ACHN (cell line): ENCODE results near the gene HCN3.
A peak's percentile ranks its signal among the peaks of the same experiment; 100 is the strongest.

Experiments used
- DNase-seq: peaks from one replicate; pipeline ENCODE4 v3.0.0-alpha.2; 2015
- in situ Hi-C: cut with HindIII; loops from 2 replicates; pipeline ENCODE4 v1.10.0; 2017; ENCODE audit warnings: low sequenced_read_pairs, low pct_ligation_motif_present, low pct_unique_long_range_greater_than_20kb

The HCN3 gene

DNA sequence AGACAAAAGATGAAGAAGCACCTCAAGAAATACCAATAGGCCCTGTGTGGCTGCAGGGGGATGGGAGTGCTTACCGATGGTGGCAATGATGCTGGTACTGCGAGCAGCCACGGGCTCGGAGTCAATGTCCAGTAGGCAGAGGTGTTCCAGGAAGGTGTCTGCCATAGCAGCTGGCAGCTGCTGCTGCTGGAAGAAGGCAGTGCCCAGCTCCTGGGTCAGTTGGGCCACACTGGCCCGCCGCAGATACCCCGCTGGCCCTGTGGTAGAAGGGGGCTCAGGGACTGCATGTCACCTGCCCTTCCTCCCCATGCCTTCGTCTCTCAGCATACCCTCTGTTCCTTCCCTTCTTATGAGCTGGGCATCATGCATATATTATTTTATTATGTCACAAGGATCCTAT is 22.8 kb downstream of the HCN3 start:
- no peak for DNase-seq
- in situ Hi-C loops: no loop called here

DNA sequence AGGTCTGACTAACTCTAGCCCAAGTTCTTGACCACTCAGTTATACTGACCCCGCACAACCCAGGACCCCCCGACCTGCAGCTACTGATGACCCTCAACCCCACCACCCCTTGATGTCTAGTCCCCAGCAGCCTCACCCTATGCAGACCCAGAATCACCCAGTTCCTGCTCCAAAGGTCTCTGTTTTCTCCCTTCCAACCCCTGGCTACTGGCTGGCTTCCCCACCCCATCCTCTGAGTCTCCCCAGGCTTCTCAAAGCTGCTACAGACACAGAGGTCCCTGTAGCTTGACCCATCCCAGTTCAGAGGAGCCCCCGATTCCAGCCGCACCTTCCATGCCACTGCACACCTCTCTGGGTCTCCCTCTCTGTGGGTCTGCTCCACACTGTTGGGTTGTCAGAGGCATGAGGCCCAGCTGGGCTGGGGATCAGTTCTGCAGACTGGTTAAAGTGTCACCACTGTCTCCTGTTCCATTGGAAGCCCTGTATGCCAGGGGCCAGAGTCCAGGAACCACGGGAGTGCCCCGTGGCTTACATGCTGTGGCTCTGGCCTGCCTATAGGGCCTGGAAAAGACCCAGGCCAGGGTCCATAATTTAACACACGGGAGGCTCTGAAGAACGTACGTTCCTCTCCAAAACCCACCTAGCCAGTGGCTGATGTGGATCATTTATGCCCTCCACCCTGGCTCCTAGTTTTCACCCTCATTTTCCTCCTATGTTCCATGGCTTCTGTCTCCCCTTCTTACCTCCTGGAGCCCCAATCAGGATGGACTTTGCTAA is 23.5 kb downstream of the HCN3 start:
- DNase-seq: no peak
- in situ Hi-C loops: no loop called here

GRCh38 chr1:155301342-155301841 is 24.1 kb downstream of the HCN3 start, which contains the start of gene PKLR:
TSS of gene PKLR (minus strand) at chr1:155301438. CDS start at chr1:155301395, 43 bp downstream.
- no peak for DNase-seq
- in situ Hi-C loops: no loop called here

DNA sequence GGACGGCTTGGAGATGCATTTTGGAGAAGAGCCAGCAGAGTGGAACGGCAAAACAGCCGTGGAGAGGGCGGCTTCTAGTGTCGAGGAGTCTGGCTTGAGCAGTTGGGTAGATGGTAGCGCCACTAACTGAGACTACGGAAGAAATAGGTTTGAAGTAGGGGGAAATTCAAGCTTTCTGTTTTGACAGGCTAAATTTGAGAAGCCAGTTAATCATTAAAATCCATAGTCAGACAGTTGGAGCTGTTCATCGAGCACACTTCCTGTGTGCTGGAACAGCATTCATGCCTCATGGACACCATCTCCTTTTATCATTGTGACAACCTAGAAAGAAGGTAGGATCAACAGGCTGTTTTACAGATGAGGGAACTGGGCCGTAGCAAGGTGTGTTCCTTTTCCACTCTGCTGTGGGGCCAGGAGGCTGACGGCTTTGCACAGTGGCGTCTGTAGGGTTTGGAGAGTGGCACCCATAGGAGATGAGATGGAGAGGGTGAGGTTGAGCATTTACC is 27.3 kb downstream of the HCN3 start:
- peak; percentile 82 for DNase-seq
- in situ Hi-C loops: no loop called here

- DNase-seq: peak; percentile 54
- in situ Hi-C loops: no loop called here
Observed at GRCh38 chr1:155305881-155306391, 28.7 kb downstream of the HCN3 start.

- peak; percentile 62 for DNase-seq
- in situ Hi-C loops: no loop called here
Observed at GRCh38 chr1:155307247-155307740, 30.0 kb downstream of the HCN3 start.

GRCh38 chr1:155308493-155309422 is 31.5 kb downstream of the HCN3 start, which contains the start of gene FDPS:
TSS of gene FDPS (plus strand) at chr1:155308866. CDS start at chr1:155309790, 924 bp downstream.
- DNase-seq: peak; percentile 99
- in situ Hi-C loops: no loop called here

- DNase-seq: no peak
- in situ Hi-C loops: no loop called here
Observed at GRCh38 chr1:155309423-155310021, 32.3 kb downstream of the HCN3 start.

DNA sequence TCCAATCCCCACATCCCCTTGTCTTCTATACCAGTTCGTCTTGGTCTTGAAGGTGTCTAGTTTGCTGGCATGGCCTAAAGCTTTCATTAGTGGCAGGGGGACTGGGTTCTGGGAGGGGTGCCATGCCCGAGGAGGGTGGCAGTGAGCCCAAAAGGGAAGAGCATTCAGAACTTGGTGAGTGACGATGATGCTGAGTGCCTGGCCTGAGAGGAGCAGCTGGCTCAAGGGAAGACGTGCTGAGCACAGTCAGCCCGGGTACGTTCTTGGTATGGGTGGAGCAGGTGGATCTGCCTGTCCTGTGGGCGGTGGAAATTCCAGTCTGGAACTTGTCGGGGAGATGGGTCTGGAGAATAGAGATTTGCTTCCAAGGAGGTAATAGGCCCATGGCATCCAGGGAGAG is 36.0 kb downstream of the HCN3 start:
- no peak for DNase-seq
- in situ Hi-C loops: no loop called here

DNA sequence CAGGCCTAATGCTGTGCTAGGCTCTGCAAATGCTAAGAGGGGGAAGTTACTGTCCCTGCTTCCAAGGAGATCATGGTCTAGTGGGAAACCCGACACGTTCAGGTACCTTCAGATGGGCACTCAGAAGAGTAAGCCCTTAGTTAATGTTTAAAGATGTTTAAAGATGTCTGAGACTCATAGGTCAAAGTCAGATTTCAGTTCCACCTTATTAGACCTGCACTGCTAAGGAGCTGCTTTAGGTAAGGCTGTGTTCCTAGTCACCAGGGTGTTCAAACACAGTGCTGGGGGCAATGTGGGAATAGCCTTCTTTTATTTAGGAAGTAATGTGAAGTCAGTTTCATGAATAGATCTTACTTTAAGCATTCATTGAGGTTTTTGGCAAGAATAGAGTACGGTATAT is 39.7 kb downstream of the HCN3 start:
- DNase-seq: no peak

GRCh38 chr1:155318082-155318481 is 40.8 kb downstream of the HCN3 start:
- DNase-seq: no peak

More for the DNA sequence above, 39.7 kb downstream of the HCN3 start:
- in situ Hi-C loops: no loop called here

DNA sequence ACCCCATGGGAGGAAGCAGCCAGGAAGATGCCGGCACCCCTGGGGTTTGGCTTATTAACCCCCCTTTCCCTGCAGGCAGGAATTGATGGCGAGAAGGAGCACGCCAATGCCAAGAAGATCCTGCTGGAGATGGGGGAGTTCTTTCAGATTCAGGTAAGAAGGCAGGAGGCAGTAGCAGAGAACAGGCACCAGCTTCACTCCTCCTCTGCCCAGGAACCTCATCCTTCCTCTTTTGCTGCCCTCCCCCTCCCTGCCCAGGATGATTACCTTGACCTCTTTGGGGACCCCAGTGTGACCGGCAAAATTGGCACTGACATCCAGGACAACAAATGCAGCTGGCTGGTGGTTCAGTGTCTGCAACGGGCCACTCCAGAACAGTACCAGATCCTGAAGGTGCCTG is 42.3 kb downstream of the HCN3 start:
- no peak for DNase-seq
- in situ Hi-C loops: no loop called here

More at GRCh38 chr1:155318082-155318481, 40.8 kb downstream of the HCN3 start:
- in situ Hi-C loops: no loop called here

GRCh38 chr1:155320252-155320651 is 43.0 kb downstream of the HCN3 start:
- in situ Hi-C loops: loop anchor here (5.0 kb wide), 1 partner anchor 48 kb away; the partner anchor contains the start of gene CLK2
- no peak for DNase-seq

DNA sequence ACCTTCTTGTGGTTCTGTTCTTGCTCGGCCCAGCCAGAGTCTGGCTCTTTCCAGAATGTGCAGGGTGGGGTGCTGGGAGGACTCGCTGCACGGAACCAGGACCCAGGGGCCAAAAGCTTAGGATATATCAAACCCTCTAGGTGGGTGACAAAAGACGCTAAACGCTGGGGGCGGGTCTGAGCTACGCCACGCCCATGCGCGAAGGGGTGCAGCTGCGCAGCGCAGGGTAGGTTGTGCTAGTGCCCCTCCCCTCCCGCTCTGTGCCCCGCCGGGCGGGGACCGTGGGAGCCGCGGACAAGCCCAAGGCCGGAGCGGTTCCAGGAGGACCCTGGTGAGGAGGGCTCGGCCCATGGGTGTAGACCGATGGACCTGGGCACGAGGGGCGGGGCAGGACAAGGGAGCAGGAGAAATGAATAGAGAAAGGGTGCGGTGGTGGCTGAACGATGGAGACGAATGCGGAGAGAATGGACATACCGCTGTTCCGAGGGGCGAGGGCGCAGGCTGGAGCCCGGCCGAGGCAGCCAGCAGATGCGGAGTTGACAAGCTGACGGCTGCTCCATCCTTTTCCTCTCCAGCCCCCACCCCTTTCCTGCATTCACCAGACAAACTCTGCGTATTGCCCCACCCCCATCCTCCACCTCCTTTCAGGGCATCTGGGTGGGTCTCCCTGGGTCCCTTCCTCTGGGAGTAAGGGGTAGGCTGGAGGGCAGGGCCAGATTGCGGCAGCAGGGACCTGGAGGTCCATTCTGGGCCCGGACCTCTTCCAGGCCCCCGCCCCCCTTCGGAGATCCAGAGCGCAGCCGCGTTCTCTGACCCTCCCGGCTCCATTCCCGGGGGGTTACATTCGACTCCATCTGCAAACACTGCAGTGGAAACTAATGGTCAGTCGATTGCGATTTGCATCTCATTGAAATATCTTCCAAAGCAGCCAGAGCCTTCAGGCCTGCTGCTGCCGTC is 43.7 kb downstream of the HCN3 start, which contains the start of gene RUSC1:
Gene RUSC1, plus strand, starts transcription at position 234 of the 957 bp plus-strand sequence. CDS start 880 bp downstream, outside the sequence.
- in situ Hi-C loops: loop anchor here (5.0 kb wide), 1 partner anchor 49 kb away; the partner anchor contains the start of gene CLK2
- DNase-seq: no peak

DNA sequence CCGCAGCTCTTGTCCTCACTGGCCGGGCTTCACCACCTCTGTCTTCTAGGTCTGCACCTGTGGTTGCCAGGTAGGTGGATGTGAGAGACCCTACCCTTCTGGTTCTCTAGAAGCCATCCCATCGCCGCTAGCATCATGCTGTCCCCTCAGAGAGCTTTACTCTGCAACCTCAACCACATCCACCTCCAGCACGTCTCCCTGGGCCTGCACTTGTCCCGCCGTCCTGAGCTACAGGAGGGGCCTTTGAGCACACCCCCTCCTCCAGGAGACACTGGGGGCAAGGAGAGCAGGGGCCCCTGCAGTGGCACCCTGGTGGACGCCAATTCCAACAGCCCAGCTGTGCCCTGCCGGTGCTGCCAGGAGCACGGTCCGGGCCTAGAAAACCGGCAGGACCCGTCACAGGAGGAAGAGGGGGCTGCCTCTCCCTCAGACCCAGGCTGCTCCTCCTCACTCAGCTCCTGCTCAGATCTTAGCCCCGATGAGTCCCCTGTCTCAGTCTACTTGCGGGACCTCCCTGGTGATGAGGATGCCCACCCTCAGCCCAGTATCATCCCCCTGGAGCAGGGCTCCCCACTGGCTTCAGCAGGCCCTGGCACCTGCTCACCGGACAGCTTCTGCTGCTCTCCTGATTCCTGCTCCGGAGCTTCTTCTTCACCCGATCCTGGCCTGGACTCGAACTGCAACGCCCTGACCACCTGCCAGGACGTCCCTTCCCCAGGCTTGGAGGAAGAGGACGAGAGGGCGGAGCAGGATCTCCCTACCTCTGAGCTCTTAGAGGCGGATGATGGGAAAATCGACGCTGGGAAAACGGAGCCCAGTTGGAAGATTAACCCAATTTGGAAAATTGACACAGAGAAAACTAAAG is 44.6 kb downstream of the HCN3 start:
- DNase-seq: no peak
- in situ Hi-C loops: loop anchor here (5.0 kb wide), 1 partner anchor 50 kb away; the partner anchor contains the start of gene CLK2

DNA sequence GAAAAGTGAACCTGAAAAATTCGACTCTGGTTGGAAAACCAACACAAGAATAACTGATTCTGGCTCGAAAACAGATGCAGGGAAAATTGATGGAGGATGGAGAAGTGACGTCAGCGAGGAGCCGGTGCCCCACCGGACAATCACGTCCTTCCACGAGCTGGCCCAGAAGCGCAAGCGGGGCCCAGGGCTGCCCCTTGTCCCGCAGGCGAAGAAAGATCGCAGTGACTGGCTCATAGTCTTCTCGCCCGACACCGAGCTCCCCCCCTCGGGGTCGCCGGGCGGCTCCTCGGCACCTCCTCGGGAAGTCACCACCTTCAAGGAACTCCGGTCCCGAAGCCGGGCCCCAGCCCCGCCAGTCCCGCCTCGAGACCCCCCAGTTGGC is 45.3 kb downstream of the HCN3 start:
- in situ Hi-C loops: loop anchor here (5.0 kb wide), 1 partner anchor 50 kb away; the partner anchor contains the start of gene CLK2
- DNase-seq: peak; percentile 49
